Colon (tissue), 2 donors: ENCODE measurements around the gene WDFY3.

Source experiments
- FAIRE-seq: peaks from 2 replicates; lab custom pipeline; 2012; peaks lifted over from hg19 to GRCh38; lab: Jason Lieb, UNC
- donor health status: control.
- donor health status: control.

Gene WDFY3, protein sequence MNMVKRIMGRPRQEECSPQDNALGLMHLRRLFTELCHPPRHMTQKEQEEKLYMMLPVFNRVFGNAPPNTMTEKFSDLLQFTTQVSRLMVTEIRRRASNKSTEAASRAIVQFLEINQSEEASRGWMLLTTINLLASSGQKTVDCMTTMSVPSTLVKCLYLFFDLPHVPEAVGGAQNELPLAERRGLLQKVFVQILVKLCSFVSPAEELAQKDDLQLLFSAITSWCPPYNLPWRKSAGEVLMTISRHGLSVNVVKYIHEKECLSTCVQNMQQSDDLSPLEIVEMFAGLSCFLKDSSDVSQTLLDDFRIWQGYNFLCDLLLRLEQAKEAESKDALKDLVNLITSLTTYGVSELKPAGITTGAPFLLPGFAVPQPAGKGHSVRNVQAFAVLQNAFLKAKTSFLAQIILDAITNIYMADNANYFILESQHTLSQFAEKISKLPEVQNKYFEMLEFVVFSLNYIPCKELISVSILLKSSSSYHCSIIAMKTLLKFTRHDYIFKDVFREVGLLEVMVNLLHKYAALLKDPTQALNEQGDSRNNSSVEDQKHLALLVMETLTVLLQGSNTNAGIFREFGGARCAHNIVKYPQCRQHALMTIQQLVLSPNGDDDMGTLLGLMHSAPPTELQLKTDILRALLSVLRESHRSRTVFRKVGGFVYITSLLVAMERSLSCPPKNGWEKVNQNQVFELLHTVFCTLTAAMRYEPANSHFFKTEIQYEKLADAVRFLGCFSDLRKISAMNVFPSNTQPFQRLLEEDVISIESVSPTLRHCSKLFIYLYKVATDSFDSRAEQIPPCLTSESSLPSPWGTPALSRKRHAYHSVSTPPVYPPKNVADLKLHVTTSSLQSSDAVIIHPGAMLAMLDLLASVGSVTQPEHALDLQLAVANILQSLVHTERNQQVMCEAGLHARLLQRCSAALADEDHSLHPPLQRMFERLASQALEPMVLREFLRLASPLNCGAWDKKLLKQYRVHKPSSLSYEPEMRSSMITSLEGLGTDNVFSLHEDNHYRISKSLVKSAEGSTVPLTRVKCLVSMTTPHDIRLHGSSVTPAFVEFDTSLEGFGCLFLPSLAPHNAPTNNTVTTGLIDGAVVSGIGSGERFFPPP (N-terminal part only)

DNA sequence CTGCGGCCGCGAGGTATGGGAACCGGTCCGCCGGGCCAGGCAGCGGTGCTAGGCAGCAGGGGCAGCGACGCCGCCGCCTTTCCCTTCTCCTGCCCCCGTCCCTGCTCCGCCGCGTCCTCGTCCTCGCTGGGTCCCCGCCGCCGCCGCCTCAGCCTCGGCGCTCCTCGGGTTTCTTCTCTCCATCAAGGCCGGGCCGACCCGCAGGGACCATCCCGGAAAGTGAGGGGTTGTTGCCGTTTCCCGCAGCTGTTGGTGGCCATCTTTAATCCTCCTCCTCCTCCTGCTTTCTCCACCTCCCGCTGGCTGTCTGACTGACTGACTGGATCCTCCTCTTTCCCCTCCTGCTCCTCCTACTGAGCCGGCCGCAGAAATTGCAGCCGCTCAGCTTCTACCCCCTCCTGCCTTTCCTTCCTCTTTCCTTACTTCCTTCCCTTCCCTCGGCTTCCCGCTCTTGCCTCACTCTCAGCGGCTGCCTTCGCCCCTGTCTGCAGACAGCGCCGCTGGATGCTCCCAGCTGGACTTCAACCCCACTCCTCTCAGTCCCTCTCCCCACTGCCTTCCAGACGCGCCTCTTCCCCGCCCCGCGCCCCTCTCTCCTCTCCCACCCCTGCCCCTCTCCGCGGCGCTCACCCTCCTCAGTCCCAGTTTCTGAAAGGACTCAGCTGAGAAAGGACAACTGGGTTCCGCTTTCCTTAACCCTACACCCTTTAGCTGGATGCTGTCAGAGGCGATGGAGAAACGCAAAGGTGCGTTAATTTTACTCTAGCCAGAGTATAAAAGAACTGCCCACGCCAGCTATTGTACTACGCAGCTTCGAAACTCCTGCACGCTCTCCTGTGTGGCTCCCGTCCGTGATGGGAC, at the start of gene WDFY3:
WDFY3 (minus strand) TSS at position 309 of the 861 bp plus-strand sequence. CDS start 106,099 bp downstream, outside the sequence.
- no peak for FAIRE-seq

DNA sequence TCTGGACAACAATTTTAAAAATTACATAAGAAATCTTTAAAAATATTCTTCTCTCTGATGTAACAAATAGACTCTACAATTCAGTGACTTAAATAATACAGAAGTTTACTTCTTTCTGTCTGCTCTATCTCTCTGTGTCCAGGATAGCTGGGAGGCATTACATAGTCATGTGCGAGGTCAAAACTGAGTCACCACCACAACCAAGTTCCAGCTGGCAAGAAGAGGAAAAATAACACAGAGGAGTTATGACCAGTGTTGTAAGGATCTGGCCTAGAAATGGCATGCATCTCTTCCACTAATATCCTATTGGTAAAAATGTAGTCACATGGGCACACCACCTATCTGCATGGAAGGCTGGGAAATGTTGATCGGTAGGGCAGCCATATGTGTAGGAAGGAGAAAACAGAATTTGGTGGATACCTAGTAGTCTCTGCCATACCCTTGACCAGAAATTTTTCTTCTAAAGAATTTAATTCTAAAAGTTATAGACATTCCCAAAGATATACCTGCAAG, 39.4 kb upstream of the WDFY3 start:
- no peak for FAIRE-seq

GRCh38 chr4:85000343-85000742, 33.9 kb upstream of the WDFY3 start:
- FAIRE-seq, result no peak

DNA sequence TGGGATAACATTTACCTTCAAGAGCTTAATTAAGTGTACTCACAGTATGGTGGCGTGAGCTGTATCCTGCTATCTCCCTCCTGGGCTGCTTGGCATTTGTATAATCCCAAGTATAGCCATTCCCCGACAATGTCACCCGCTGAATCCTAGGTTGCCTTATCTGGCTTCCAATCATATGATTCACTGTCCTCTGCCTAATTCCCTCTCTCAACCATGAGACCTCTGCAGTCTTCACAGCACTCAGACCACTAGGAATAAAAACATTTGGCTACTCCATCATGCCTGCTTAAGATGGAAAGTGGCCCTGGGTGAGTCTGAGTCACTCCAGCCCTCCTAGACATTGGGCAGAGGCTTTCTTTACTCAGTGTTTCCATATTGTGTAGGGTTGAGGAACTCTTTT, 28.9 kb upstream of the WDFY3 start:
- no peak for FAIRE-seq

- FAIRE-seq, result no peak
These were observed 27.8 kb upstream of the WDFY3 start for GRCh38 chr4:84994280-84994679.

DNA sequence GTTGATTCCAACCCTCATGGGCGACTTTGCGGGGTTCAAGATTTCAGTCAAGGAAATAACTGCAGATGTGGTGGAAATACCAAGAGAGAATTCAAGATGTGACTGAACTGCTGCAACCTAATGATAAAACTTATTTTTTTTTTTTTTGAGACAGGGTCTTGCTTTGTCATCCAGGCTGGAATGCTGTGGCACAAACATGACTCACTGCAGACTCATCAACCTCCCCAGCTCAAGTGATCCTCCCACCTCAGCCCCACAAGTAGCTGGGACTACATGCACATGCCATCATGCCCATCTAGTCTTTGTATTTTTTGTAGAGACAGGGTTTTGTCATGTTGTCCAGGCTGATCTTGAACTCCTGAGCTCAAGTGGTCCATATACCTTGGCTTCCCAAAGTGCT, 19.5 kb upstream of the WDFY3 start:
- no peak for FAIRE-seq

DNA sequence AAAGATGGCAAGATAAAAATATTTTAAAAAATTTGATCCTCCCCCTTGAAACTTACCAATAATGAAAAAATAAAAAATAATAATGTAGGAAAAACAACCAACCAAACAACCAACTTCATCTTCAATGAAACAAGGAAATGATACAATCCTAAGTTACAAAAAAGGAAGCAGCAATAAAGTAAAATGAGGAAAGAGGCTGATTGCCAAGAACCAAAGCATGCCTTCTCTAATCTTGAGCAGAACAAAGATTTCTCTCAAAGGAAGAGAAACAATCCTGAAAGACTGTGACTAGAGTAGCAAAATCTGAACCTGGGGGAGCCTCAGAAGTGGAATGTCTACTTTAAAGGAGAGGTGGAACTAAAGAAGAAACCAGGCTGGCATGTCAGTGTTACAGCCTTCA, 10.9 kb upstream of the WDFY3 start:
- no peak for FAIRE-seq

DNA sequence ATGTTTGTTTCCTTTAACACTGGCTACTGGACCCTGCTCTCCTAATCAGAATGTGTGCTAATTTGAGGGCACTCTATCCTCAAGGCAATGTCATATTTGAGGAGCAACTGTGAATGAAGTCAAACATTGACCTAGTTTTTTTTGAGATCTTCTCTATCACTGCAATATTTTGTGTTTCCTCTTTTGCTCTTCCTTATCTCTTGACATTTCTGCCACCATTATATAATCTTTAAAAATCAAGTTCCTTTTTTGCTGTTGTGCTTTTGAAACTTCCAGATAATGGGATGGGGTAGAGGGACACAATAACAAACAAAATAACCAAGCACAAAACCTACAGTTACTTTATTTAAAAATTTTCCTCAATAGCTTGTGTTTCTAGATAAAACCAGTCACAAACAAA, 7.4 kb upstream of the WDFY3 start:
- FAIRE-seq, result peak; percentile 55

DNA sequence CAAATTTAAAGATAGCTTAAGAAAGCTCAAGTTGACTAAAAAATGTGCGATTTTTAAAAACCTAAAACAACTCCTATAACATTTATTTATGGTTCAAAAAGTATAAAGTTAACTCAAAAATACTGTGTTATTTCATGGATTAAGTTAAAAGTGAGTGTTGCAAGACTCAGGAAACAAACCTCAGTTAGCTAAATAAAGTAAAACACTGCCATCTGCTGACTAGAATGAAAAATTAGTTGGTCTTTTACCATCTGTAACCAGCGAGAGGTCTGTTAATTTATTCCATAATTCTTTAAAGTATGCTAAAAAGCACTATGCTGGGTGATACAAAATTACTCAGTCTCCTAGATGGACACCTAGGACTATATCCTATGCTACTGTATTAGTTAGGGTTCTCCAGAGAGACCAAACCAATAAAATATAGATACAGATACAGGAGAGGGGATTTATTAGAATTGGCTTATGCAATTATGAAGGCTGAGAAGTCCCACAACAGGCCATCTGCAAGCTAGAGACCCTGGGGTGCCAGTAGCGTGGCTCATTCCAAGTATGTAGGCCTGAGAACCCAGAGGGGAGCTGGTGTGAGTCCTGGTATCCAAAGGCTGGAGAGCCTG, 4.9 kb upstream of the WDFY3 start:
- peak; percentile 93 for FAIRE-seq

DNA sequence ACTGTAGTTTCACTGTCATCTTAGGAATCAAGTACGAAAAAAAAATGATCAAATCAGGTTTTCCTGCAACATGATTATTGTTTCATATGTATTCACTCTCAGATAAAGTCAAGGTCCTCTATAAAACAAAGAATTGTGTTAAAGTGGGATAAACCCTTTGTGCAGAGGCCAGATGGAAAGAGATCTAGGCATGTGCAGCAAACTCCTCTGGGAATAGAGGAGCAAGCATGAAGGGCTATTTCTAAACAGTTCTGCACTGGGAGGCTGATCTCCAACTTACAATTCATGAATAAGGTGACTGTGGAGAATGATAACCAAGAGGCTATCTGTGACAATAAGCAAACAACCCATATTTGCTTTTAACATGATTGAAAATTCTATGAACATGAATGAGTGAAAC, 2.4 kb upstream of the WDFY3 start:
- no peak for FAIRE-seq

- no peak for FAIRE-seq
These were observed 777 bp upstream of the WDFY3 start for GRCh38 chr4:84967243-84967690.

DNA sequence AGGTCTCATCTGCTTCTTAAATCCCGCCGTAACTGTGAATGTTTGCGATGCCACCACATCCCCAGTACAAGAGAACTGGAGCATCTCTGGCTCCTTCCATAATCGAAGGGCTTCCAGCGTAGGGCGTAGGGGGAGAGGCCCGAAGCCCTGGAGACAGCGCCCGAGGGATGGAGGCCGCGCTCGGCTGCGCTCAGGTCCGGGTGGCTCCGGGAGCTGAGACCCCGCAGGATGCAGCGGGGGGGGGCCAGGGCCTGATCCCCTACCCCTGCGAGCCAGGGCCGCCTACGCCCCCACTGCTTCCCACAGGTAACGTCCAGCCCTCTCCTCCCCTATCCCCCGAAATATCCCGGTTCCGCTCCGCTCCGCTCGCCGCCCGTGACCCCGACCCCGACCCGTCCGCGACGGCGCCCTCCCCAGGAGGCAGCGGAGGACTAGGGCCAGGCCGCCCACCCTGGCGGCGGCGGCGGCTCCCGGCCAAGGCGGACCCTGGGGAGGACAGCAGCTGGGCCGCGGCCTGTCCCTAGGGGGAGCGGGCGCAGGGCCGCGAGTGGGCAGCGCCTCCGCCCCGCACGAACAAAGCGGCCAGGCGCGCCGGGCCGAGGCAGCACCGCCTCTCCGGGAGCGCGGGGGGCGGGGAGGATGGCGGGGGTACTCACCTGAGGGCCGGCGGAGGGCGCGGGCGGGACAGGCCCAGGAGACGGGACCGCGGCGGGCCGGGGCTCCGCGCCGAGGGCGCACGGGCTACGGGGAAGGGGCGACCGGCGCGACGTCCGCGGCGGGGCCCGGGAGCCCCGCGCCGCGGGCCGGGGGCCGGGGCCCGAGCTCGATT, 723 bp downstream of the WDFY3 start:
- FAIRE-seq, result no peak

DNA sequence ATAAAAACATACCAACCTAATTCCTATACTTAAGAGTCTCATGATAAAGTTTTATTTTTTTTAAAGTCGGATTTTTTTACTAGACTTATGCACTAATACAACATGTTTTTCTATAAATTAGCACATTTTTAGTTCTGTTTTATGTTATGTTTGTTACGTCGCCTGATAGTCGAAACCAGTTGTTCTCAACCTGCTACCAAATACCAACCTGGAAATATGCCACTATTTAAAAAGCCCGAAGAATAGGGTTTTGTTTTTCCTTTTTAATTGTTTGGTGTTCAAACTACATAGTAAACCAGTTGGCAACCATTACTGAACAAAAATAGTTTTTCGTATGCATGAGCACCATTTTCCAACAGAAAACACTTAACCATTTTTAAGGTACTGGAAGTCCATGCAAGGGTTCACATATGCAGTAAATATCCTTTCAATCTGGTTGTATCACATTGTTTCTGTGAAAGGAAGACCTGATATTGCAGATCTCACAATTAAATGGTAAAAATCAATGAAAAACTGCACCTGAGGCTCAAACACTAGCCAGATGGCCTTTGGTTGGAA, 1.4 kb downstream of the WDFY3 start:
- FAIRE-seq, result no peak

DNA sequence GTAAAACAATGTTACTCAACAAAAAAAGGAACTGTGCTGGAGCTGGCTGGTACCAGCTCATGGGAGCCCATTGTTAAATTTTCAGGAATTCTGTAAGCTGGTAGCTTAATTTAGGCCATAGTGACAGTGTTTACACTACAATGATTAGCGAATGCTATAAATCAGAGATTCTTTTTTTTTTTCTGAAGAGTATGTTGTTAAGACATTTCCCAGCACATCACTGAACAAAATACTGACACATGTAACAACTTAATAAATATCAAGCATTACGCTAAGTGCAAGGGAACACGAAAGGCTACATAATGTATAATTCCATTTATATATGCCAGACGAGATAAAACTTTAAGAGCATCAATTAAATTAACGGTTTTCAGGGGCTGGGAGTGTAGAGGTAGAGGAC, 4.4 kb downstream of the WDFY3 start:
- no peak for FAIRE-seq

GRCh38 chr4:84958434-84958833, 8.1 kb downstream of the WDFY3 start:
- no peak for FAIRE-seq

GRCh38 chr4:84957514-84958420, 8.7 kb downstream of the WDFY3 start:
- no peak for FAIRE-seq

DNA sequence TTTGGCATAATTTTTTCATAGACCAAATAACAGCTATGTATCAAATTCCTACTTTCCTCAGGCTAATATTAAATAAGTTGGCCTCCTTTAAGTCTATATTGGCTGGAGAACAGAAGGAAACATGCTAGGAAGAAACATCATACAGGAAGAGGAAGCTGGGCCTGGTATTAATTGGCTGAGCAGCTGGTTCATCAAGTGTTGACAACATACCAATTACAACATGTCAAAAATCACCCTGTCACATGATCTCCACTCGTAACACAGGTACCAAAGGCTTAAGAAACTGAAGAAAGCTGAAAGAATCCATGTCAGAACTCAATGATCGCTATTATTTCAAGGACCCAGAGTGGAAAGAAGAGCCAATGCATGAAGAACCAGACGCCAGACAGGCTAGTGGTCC, 10.5 kb downstream of the WDFY3 start:
- no peak for FAIRE-seq

DNA sequence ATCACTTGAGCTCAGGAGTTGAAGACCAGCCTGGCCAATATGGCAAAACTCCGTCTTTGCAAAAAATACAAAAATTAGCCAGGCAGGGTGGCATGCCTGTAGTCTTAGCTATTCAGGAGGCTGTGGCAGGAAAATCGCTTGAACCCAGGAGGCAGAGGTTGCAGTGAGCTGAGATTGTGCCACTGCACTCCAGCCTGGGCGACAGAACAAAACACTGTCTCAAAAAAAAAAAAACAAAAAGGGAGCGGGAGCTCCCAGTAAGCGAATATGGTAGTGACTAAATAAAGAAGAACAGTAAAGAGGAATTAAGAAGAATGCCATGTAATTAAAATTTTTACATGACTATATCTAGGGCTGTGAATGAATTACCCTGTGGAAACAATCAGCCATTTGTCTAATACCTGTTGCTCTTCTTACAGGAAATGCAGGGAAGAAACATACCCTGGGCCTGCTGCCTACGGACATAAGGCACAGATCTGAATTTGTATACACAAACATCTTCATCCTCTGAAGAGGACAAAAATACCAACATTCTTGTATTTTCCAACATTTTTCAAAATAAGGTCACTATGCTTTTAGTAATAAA, 11.4 kb downstream of the WDFY3 start:
- no peak for FAIRE-seq
